MM.1S (cell line): ENCODE results near the gene FUT2.
"Not testable (repeated sequence)": the region's sequence is repeated elsewhere in the genome, so short reads cannot be mapped to it uniquely, and the experiment has no call there.

Source experiments
- DNase-seq: peaks from one replicate; pipeline ENCODE4 v3.0.0-alpha.2; 2015
- H2AFZ ChIP-seq: fragments of 300-600 bp; sonication (generic); 2 replicates; pipeline ENCODE4 v1.6.0; 2016; ENCODE audit warnings: antibody characterized with exemption, low read length
- H3F3A ChIP-seq: fragments of 300-600 bp; sonication (generic); 2 replicates; pipeline ENCODE4 v1.6.1; 2016; ENCODE audit warnings: mild to moderate bottlenecking, antibody characterized with exemption, low read length, moderate library complexity, mixed read lengths; ENCODE audit not compliant: insufficient read depth
- H3K27ac ChIP-seq: fragments of 300-600 bp; sonication (generic); 2 replicates; pipeline ENCODE4 v1.5.1; 2016; ENCODE audit warnings: mild to moderate bottlenecking, low read length
- H3K27me3 ChIP-seq: fragments of 300-600 bp; sonication (generic); replicated peaks from 2 replicates; pipeline ENCODE4 v1.6.0; 2016; ENCODE audit warnings: low read length; ENCODE audit not compliant: insufficient read depth
- H3K36me3 ChIP-seq: fragments of 300-600 bp; sonication (generic); replicated peaks from 2 replicates; pipeline ENCODE4 v1.6.1; 2016; ENCODE audit warnings: mild to moderate bottlenecking, low read length, mixed read lengths; ENCODE audit not compliant: insufficient read depth
- H3K4me1 ChIP-seq: fragments of 300-600 bp; sonication (generic); 2 replicates; pipeline ENCODE4 v1.6.1; 2016; ENCODE audit warnings: low read length, mixed read lengths
- H3K4me2 ChIP-seq: fragments of 300-600 bp; sonication (generic); 2 replicates; pipeline ENCODE4 v1.6.0; 2016; ENCODE audit warnings: low read depth, low read length
- H3K4me3 ChIP-seq: fragments of 300-600 bp; sonication (generic); 2 replicates; pipeline ENCODE4 v1.5.1; 2016; ENCODE audit warnings: low read length, mixed read lengths
- H3K79me2 ChIP-seq: fragments of 300-600 bp; sonication (generic); 2 replicates; pipeline ENCODE4 v1.6.1; 2016; ENCODE audit warnings: mixed run types, low read length, mixed read lengths
- H3K9ac ChIP-seq: fragments of 300-600 bp; sonication (generic); 2 replicates; pipeline ENCODE4 v1.6.1; 2016; ENCODE audit warnings: low read length, mixed read lengths
- H3K9me2 ChIP-seq: fragments of 300-600 bp; sonication (generic); replicated peaks from 2 replicates; pipeline ENCODE4 v1.6.1; 2016; ENCODE audit warnings: mild to moderate bottlenecking, low read length, mixed read lengths; ENCODE audit not compliant: insufficient read depth
- H3K9me3 ChIP-seq: fragments of 300-600 bp; sonication (generic); replicated peaks from 2 replicates; pipeline ENCODE4 v1.6.1; 2016; ENCODE audit warnings: mild to moderate bottlenecking, low read length, mixed read lengths; ENCODE audit not compliant: insufficient read depth
- H4K20me1 ChIP-seq: fragments of 300-600 bp; sonication (generic); 2 replicates; pipeline ENCODE4 v1.6.1; 2016; ENCODE audit warnings: mild to moderate bottlenecking, low read length, moderate library complexity, mixed read lengths; ENCODE audit not compliant: insufficient read depth
- EZH2 ChIP-seq: fragments of 300-600 bp; sonication (generic); optimal IDR thresholded peaks from 2 replicates; pipeline ENCODE3; 2017; ENCODE audit warnings: low read depth, mild to moderate bottlenecking, antibody characterized with exemption, low read length, mixed read lengths
- EZH2phosphoT487 ChIP-seq: fragments of 300-600 bp; sonication (generic); IDR thresholded peaks from 2 replicates; pipeline ENCODE4 v1.6.1; 2018; ENCODE audit warnings: antibody characterized with exemption, low read length
- TF ChIP-seq, protein P1 (sequence below): fragments of 300-600 bp; sonication (generic); IDR thresholded peaks from 2 replicates; pipeline ENCODE4 v1.5.1; 2016; ENCODE audit warnings: antibody characterized with exemption, low read length, mixed read lengths

FUT2 gene

DNA sequence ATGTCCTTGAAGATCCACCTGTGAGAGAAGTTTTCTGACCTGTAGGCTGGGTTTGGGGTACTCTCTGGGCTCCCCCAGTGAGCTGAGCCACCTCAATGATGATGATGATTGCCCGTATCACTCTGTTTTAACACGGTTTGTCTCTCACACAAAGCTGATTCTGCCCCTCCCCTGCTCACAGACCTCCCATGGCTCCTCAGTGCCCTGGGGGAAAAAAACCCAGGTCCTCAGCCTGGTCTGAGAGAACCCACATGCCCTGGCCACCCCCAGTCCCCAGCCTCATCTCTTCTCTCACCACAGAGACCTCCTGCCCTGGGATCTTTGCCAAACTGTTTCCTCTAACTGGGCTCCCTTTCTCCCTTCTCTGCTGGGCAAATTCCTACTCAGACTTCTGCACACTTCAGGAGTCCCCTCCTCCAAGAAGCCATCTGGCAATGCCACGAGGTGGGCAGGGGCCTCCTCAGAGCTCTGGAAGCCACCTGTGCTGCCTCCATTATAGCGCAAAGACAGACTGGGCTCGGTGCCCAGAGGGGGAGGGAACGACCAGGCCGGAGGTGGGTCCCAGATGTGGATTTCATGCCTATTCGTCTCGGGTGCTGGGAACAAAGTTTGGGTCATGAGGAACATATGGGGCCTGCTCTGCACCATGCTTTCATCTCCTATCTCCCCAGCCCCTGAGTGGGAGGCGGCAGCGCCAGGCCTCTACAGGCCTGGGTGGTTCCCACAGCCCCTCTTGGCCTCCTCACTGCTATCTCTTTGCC is 41.3 kb upstream of the FUT2 start:
- Histone ChIP-seq H2AFZ (no peak overlapping the region), H4K20me1 (no peaks in the 10 kb centered on the region), H3K4me3 (no peak overlapping the region), H3K36me3 (no peaks in the 10 kb centered on the region), H3K9me2 (no peaks in the 10 kb centered on the region), H3K27ac (no peak overlapping the region), H3K27me3 (peaks cover 48% of the 10 kb centered on the region), H3F3A (no peaks in the 10 kb centered on the region), H3K4me1 (0 out of 2 replicates have a peak, but pooled peaks cover under 1% of the 10 kb centered on the region), H3K4me2 (no peak overlapping the region), H3K79me2 (no peaks in the 10 kb centered on the region), H3K9me3 (no peaks in the 10 kb centered on the region), H3K9ac (no peak overlapping the region)
- DNase-seq = no peak
- TF ChIP-seq EZH2 = no peak
- TF ChIP-seq, protein P1, sequence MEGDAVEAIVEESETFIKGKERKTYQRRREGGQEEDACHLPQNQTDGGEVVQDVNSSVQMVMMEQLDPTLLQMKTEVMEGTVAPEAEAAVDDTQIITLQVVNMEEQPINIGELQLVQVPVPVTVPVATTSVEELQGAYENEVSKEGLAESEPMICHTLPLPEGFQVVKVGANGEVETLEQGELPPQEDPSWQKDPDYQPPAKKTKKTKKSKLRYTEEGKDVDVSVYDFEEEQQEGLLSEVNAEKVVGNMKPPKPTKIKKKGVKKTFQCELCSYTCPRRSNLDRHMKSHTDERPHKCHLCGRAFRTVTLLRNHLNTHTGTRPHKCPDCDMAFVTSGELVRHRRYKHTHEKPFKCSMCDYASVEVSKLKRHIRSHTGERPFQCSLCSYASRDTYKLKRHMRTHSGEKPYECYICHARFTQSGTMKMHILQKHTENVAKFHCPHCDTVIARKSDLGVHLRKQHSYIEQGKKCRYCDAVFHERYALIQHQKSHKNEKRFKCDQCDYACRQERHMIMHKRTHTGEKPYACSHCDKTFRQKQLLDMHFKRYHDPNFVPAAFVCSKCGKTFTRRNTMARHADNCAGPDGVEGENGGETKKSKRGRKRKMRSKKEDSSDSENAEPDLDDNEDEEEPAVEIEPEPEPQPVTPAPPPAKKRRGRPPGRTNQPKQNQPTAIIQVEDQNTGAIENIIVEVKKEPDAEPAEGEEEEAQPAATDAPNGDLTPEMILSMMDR = no peak
- no peak for TF ChIP-seq EZH2phosphoT487

DNA sequence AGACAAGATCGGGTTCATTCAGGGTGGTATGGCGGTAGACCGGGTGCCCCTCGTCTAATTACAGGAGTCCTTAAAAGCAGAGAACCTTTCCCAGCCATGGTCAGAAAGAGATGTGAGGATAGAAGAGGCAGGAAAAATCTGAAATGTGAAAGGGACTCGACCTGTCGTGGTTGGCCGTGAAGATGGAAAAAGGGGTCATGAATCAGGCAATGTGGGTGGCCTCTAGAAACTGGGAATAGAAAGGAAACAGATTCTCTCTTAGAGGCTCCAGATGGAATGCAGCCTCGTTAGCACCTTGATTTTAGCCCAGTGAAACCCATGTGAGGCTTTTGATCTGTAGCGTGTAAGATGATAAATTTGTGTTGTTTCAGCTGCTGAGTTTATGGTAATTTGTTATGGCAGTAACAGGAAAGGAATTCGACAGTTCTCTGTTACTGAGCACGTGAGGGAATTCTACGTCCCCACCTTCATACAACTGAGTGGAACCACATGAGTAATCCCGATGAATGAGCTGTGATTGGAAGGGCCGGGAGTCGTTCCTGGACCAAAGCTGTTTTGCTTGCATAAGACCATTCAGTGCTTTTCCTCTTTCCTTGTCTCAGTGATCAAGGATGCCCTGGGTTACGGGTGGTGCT is 38.8 kb upstream of the FUT2 start:
- Histone ChIP-seq H3K9ac (no peak overlapping the region), H3K36me3 (no peaks in the 10 kb centered on the region), H4K20me1 (no peaks in the 10 kb centered on the region), H3K4me2 (no peak overlapping the region), H3K27ac (no peak overlapping the region), H2AFZ (no peak overlapping the region), H3K4me1 (peaks cover 4% of the 10 kb centered on the region), H3K9me2 (no peaks in the 10 kb centered on the region), H3K27me3 (peaks cover 51% of the 10 kb centered on the region), H3K4me3 (no peak overlapping the region), H3K9me3 (no peaks in the 10 kb centered on the region), H3K79me2 (no peaks in the 10 kb centered on the region), H3F3A (no peaks in the 10 kb centered on the region)
- DNase-seq = no peak
- TF ChIP-seq EZH2 (no peak), EZH2phosphoT487 (no peak)
- TF ChIP-seq, protein P1 = no peak

DNA sequence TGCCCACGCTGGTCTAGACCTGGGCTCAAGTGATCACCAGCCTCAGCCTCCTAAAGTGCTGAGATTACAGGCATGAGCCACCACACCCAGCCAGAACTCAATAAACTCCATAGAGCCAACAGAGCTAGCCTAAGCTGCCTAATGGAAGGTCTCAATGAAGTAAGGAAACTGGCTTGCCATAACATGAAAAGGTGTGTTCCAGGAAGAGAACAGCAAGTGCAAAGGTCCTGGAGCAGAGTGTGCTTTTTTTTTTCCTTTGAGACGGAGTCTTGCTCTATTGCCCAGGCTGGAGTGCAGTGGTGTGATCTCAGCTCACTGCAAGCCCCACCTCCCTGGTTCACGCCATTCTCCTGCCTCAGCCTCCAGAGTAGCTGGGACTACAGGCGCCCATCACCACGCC is 37.9 kb upstream of the FUT2 start:
- not testable (repeated sequence) for H2AFZ ChIP-seq, H3F3A ChIP-seq, DNase-seq, H3K27ac ChIP-seq, H3K9me2 ChIP-seq, H4K20me1 ChIP-seq, H3K36me3 ChIP-seq, H3K4me3 ChIP-seq, H3K4me1 ChIP-seq, H3K9ac ChIP-seq, H3K9me3 ChIP-seq, H3K4me2 ChIP-seq, H3K79me2 ChIP-seq
- peaks cover 51% of the 10 kb centered on the region for H3K27me3 ChIP-seq

DNA sequence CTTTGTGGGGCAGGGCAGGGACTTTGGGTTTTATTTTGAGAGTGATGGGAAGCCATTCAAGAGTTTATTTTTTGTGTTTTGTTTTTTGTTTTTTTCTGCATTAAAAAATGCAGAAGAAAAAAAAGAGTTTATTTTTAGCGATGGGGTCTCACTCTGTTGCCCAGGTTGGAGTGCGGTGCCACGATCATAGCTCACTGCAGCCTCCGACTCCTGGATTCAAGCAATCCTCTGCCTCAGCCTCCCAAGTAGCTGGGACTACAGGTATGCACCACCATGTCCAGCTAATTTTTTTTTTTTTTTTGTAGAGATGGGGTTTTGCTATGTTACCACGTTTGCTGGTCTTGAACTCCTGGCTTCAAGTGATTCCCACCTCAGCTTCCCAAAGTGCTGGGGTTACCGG is 37.3 kb upstream of the FUT2 start:
- Histone ChIP-seq H3K4me2 (no peak overlapping the region), H4K20me1 (no peaks in the 10 kb centered on the region), H2AFZ (no peak overlapping the region), H3K36me3 (no peaks in the 10 kb centered on the region), H3K4me1 (peaks cover 4% of the 10 kb centered on the region), H3K4me3 (no peak overlapping the region), H3F3A (no peaks in the 10 kb centered on the region), H3K27ac (no peak overlapping the region), H3K9ac (no peak overlapping the region), H3K9me3 (no peaks in the 10 kb centered on the region), H3K27me3 (peaks cover 51% of the 10 kb centered on the region), H3K9me2 (no peaks in the 10 kb centered on the region), H3K79me2 (no peaks in the 10 kb centered on the region)
- TF ChIP-seq, protein P1 = no peak
- TF ChIP-seq EZH2 = no peak
- no peak for TF ChIP-seq EZH2phosphoT487
- no peak for DNase-seq
